HepG2 (cell line): ENCODE data around the gene NHP2. TPM values are rescaled to one million over a fixed set of nuclear protein-coding genes. Genes with fewer than 3 reads are reported as not detected.

Source experiments
- ATAC-seq: fragments of 200-7000 bp; cut with Tn5 transposase; 3 replicates; pipeline ENCODE4 v1.9.1; 2020; ENCODE audit warnings: mild to moderate bottlenecking, moderate library complexity
- BruUV-seq: library from RNA; stranded (reverse); fragments of 400-500 nt; replicated peaks from 2 replicates; lab custom pipeline; 2021; lab: Mats Ljungman, UMichigan
- CTCF ChIA-PET: fragments of 300-600 bp; formaldehyde crosslinking; extraction: SDS; loops from one replicate; lab custom pipeline; 2021; ENCODE audit warnings: low total read pairs, inconsistent platforms, low intra/inter-chr PET ratio; lab: Yijun Ruan, JAX
- POLR2A ChIA-PET: fragments of 350-600 bp; sonication (Branson Sonifier 250); formaldehyde crosslinking; loops from one replicate; lab custom pipeline; 2020; ENCODE audit warnings: antibody characterized with exemption, inconsistent platforms; lab: Yijun Ruan, JAX
- DNase-seq: peaks from one replicate; pipeline ENCODE4 v3.0.0-alpha.2; 2015; ENCODE audit warnings: low spot score
- FAIRE-seq: peaks from 3 replicates; lab custom pipeline; 2011; peaks lifted over from hg19 to GRCh38; lab: Jason Lieb, UNC
- H2AFZ ChIP-seq: one replicate; pipeline ENCODE4 v1.6.1; 2011; ENCODE audit warnings: low read length, inconsistent platforms
- H3K27ac ChIP-seq: fragments of 300-600 bp; 3 replicates; pipeline ENCODE4 v1.8.0; 2011; ENCODE audit warnings: mixed run types, mild to moderate bottlenecking, mixed read lengths, low read length, inconsistent platforms; ENCODE audit not compliant: insufficient read depth; ENCODE audit errors: extremely low read length
- H3K27me3 ChIP-seq, 2 experiments: fragments of 200-600 bp in 1 of 2; 2 replicates in 1 of 2; 3 replicates in 1 of 2; pipeline versions ENCODE4 v1.6.0 to v1.8.0; 2011; ENCODE audit warnings: low read length in 2 of 2, mild to moderate bottlenecking in 2 of 2, moderate library complexity in 2 of 2, inconsistent platforms in 1 of 2; ENCODE audit not compliant: insufficient read depth in 2 of 2, control insufficient read depth in 1 of 2
- H3K36me3 ChIP-seq, 2 experiments: fragments of 200-600 bp in 1 of 2; replicated peaks in 1 of 2; 2 replicates in 1 of 2; 3 replicates in 1 of 2; pipeline versions ENCODE4 v1.5.1 to v1.8.0; 2011; ENCODE audit warnings: low read length in 2 of 2, inconsistent platforms in 1 of 2; ENCODE audit not compliant: insufficient read depth in 2 of 2, control insufficient read depth in 1 of 2
- H3K4me1 ChIP-seq: 2 replicates; pipeline ENCODE4 v1.5.1; 2012; ENCODE audit warnings: low read length, inconsistent platforms; ENCODE audit not compliant: insufficient read depth
- H3K4me2 ChIP-seq: 2 replicates; pipeline ENCODE4 v1.6.0; 2011; ENCODE audit warnings: low read depth, low read length, inconsistent platforms
- H3K4me3 ChIP-seq, 3 experiments: fragments of 200-600 bp in 1 of 3; sonication (generic), shearing (Covaris generic) in 1 of 3; replicated peaks in 1 of 3; 2 replicates each; pipeline ENCODE4 v1.5.1; 2011 to 2016; ENCODE audit warnings: low read length in 3 of 3, inconsistent platforms in 2 of 3, low read depth in 2 of 3, mild to moderate bottlenecking in 2 of 3, control low read depth in 1 of 3, mixed read lengths in 1 of 3; ENCODE audit not compliant: insufficient read depth in 1 of 3
- H3K79me2 ChIP-seq: one replicate; pipeline ENCODE4 v1.6.1; 2011; ENCODE audit warnings: low read length, inconsistent platforms; ENCODE audit not compliant: insufficient read depth
- H3K9ac ChIP-seq: 2 replicates; pipeline ENCODE4 v1.6.0; 2011; ENCODE audit warnings: mild to moderate bottlenecking, low read depth, low read length, inconsistent platforms; ENCODE audit not compliant: insufficient read depth
- H3K9me3 ChIP-seq: 2 replicates; pipeline ENCODE4 v1.5.1; 2012; ENCODE audit warnings: mild to moderate bottlenecking, low read length
- H4K20me1 ChIP-seq: 2 replicates; pipeline ENCODE4 v1.6.0; 2011; ENCODE audit warnings: inconsistent platforms, mild to moderate bottlenecking, low read length, moderate library complexity; ENCODE audit not compliant: insufficient read depth
- CREM ChIP-seq, 2 experiments: sonication (generic) in 1 of 2; formaldehyde crosslinking in 1 of 2; IDR thresholded peaks; 2 replicates each; pipeline versions ENCODE4 v1.4.0 to v1.6.1; 2016 to 2020; ENCODE audit warnings: antibody characterized with exemption in 1 of 2, mild to moderate bottlenecking in 1 of 2, missing genetic modification reagents in 1 of 2
- HNRNPH1 ChIP-seq: fragments of 200-400 bp; formaldehyde crosslinking; optimal IDR thresholded peaks from 2 replicates; pipeline ENCODE3; 2017; ENCODE audit warnings: mild to moderate bottlenecking, low read depth, low read length
- MAZ ChIP-seq, 2 experiments: sonication (generic) in 1 of 2; formaldehyde crosslinking in 1 of 2; IDR thresholded peaks; 2 replicates each; pipeline versions ENCODE4 v1.5.0 to v1.6.1; 2012 to 2020; ENCODE audit warnings: low read depth in 2 of 2, mild to moderate bottlenecking in 2 of 2, borderline replicate concordance in 1 of 2, improper control_type of control experiment in 1 of 2, low read length in 1 of 2, missing genetic modification reagents in 1 of 2, moderate library complexity in 1 of 2
- MTA3 ChIP-seq: sonication (generic); formaldehyde crosslinking; IDR thresholded peaks from 2 replicates; pipeline ENCODE4 v1.4.0; 2020; ENCODE audit warnings: missing genetic modification reagents
- NCOA5 ChIP-seq: sonication (generic); formaldehyde crosslinking; IDR thresholded peaks from 2 replicates; pipeline ENCODE4 v1.4.0; 2020; ENCODE audit warnings: missing genetic modification reagents
- PCBP1 ChIP-seq: fragments of 200-400 bp; formaldehyde crosslinking; IDR thresholded peaks from 2 replicates; pipeline ENCODE4 v1.6.1; 2017; ENCODE audit warnings: mild to moderate bottlenecking, low read depth, low read length, borderline replicate concordance
- PITX1 ChIP-seq: sonication (generic); formaldehyde crosslinking; IDR thresholded peaks from 2 replicates; pipeline ENCODE4 v1.5.1; 2020; ENCODE audit warnings: mild to moderate bottlenecking, missing genetic modification reagents
- ZNF292 ChIP-seq: sonication (generic); formaldehyde crosslinking; IDR thresholded peaks from 2 replicates; pipeline ENCODE4 v1.8.1; 2022; ENCODE audit warnings: mild to moderate bottlenecking, low read depth, missing genetic modification reagents, borderline replicate concordance
- ZNF441 ChIP-seq: sonication (generic); formaldehyde crosslinking; IDR thresholded peaks from 2 replicates; pipeline ENCODE4 v1.7.0; 2021; ENCODE audit warnings: missing genetic modification reagents, borderline replicate concordance
- ZNF607 ChIP-seq: sonication (generic); formaldehyde crosslinking; IDR thresholded peaks from 2 replicates; pipeline ENCODE4 v1.5.1; 2020; ENCODE audit warnings: missing genetic modification reagents, mild to moderate bottlenecking, borderline replicate concordance
- ZNF879 ChIP-seq: sonication (generic); formaldehyde crosslinking; IDR thresholded peaks from 2 replicates; pipeline ENCODE4 v1.8.1; 2023; ENCODE audit warnings: missing genetic modification reagents
- WGBS: methylation state at CpG from one replicate; pipeline ENCODE4 v1.1.6; 2017; ENCODE audit warnings: low lambda C conversion rate; 5-methylcytosine and 5-hydroxymethylcytosine counted together
- in situ Hi-C: cut with HindIII; loops from 2 replicates; pipeline ENCODE4 v1.10.0; 2017; ENCODE audit warnings: low pct_unique_long_range_greater_than_20kb; ENCODE audit not compliant: extremely low pct_ligation_motif_present
- intact Hi-C: fragments of 100-400 bp; cut with micrococcal nuclease; formaldehyde crosslinking; loops from one replicate; pipeline ENCODE4 v1.10.0; 2022; ENCODE audit not compliant: unreplicated experiment
- polyA plus RNA-seq, 8 experiments: library from polyadenylated mRNA; depleted of rRNA in 3 of 8; stranded (reverse) in 7 of 8; unstranded in 1 of 8; fragments of >200 nt; fragmentation: Illumina TruSeq in 4 of 8; extraction: Trizol in 4 of 8; gene quantifications; 2 replicates each; pipeline versions ENCODE4 v1.2.1 to v1.2.3, GENCODE V29; 2011 to 2016; ENCODE audit warnings: low read depth in 4 of 8, missing spikeins in 1 of 8, mixed read lengths in 1 of 8; ENCODE audit not compliant: insufficient read depth in 1 of 8
- total RNA-seq, 5 experiments: library from RNA; depleted of rRNA; stranded (reverse); fragments of >200 nt; fragmentation: Illumina TruSeq; extraction: Trizol; gene quantifications; 2 replicates each; pipeline ENCODE4 v1.2.3, GENCODE V29; 2016; ENCODE audit warnings: low read depth in 1 of 5
- TF ChIP-seq, protein P1 (sequence below): sonication (generic); formaldehyde crosslinking; IDR thresholded peaks from 2 replicates; pipeline ENCODE4 v1.9.0; 2021; ENCODE audit warnings: missing genetic modification reagents, borderline replicate concordance
- TF ChIP-seq, protein P2 (sequence below): sonication (generic); formaldehyde crosslinking; IDR thresholded peaks from 2 replicates; pipeline ENCODE4 v1.5.1; 2020; ENCODE audit warnings: mild to moderate bottlenecking, missing genetic modification reagents, borderline replicate concordance
- TF ChIP-seq, protein P3 (sequence below): sonication (generic); formaldehyde crosslinking; IDR thresholded peaks from 2 replicates; pipeline ENCODE4 v1.4.0; 2020; ENCODE audit warnings: mild to moderate bottlenecking, missing genetic modification reagents

NHP2 gene
- total and polyA plus RNA-seq, 2 of the 13 experiments (the other 11 are each of a cell fraction or from before 2014, with no cell fraction given): 56.2 to 96.1 TPM

DNA sequence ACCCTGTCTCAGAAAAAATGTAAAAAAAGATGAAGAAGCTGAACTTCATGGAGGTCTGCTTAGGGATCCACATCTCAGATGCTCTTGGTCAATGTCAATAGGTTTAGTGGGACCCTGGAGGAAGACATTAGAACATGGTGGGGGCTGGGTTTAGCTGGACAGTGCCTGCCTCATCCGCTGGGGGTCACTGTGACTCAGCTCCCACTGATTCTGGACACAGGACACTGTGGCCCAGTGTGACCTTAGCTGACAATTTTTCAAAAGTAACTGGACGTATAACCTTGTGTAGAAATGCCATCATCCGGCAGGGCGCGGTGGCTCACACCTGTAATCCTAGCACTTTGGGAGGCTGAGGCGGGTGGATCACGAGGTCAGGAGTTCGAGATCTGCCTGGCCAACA, 43.3 kb upstream of the NHP2 start (continued):
- TF ChIP-seq, protein P1, sequence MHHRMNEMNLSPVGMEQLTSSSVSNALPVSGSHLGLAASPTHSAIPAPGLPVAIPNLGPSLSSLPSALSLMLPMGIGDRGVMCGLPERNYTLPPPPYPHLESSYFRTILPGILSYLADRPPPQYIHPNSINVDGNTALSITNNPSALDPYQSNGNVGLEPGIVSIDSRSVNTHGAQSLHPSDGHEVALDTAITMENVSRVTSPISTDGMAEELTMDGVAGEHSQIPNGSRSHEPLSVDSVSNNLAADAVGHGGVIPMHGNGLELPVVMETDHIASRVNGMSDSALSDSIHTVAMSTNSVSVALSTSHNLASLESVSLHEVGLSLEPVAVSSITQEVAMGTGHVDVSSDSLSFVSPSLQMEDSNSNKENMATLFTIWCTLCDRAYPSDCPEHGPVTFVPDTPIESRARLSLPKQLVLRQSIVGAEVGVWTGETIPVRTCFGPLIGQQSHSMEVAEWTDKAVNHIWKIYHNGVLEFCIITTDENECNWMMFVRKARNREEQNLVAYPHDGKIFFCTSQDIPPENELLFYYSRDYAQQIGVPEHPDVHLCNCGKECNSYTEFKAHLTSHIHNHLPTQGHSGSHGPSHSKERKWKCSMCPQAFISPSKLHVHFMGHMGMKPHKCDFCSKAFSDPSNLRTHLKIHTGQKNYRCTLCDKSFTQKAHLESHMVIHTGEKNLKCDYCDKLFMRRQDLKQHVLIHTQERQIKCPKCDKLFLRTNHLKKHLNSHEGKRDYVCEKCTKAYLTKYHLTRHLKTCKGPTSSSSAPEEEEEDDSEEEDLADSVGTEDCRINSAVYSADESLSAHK (CRISPR knock-in tag): no peak
- TF ChIP-seq CREM (IDR thresholded peaks at IDR 0.05): no peak
- TF ChIP-seq CREM (CRISPR knock-in tag; IDR thresholded peaks at IDR 0.05): no peak
- TF ChIP-seq ZNF292 (CRISPR knock-in tag): no peak
- no peak for TF ChIP-seq PITX1 (CRISPR knock-in tag)

DNA sequence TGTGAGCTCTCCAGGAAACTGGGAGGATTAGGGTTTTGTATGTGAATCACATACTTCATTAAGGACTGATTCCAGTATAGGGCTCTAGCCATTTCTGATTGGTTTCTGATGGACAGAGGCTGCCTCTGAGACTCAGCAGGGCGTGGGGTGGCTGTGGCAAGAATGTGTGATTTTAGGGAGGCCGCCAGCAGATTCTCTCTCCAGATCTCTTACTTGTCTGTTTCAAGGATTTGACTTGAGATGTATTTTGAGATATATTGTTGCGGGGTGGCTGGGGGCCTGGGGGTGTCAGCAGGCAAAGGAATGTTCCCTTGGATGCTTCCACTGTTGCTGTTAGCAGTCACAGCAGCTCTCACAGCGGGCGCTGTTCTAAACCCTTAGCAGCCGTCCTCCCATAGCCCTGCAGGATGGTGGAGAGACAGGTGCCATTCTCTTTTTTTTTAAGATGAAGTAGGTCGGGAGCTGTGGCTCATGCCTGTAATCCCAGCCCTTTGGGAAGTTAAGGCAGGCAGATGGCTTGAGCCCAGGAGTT, 42.7 kb upstream of the NHP2 start:
- WGBS: 63% methylated on average over 7 of the region's 7 CpGs
- in situ Hi-C loops (no loop called here), intact Hi-C loops (no loop called here)
- peaks cover 12% of the 10 kb centered on the region for H3K4me1 ChIP-seq
- DNase-seq: no peak
- H3K9me3 ChIP-seq: no peaks in the 10 kb centered on the region
- BruUV-seq: no TSS peak
- no peaks in the 10 kb centered on the region for H3K79me2 ChIP-seq
- ChIA-PET CTCF (no interaction called here), POLR2A (interaction anchor here (0.9 to 2.1 kb wide), 2 partner anchors 8 to 55 kb away, joined by 3 to 13 read pairs; partner anchors contain the start of gene HNRNPAB)
- H3K4me3 ChIP-seq: no peak overlapping the region
- H3K4me2 ChIP-seq: no peak overlapping the region
- no peak for ATAC-seq
- H2AFZ ChIP-seq: no peak overlapping the region
- H4K20me1 ChIP-seq: no peaks in the 10 kb centered on the region
- H3K36me3 ChIP-seq: no peaks in the 10 kb centered on the region
- FAIRE-seq: no peak
- H3K27me3 ChIP-seq: peaks cover 0 to 29% of the 10 kb centered on the region in 2 experiments; a peak in 3 of 5 replicates
- H3K9ac ChIP-seq: no peak overlapping the region
- no peak overlapping the region for H3K27ac ChIP-seq
- no peak for TF ChIP-seq MTA3
- TF ChIP-seq, protein P2, sequence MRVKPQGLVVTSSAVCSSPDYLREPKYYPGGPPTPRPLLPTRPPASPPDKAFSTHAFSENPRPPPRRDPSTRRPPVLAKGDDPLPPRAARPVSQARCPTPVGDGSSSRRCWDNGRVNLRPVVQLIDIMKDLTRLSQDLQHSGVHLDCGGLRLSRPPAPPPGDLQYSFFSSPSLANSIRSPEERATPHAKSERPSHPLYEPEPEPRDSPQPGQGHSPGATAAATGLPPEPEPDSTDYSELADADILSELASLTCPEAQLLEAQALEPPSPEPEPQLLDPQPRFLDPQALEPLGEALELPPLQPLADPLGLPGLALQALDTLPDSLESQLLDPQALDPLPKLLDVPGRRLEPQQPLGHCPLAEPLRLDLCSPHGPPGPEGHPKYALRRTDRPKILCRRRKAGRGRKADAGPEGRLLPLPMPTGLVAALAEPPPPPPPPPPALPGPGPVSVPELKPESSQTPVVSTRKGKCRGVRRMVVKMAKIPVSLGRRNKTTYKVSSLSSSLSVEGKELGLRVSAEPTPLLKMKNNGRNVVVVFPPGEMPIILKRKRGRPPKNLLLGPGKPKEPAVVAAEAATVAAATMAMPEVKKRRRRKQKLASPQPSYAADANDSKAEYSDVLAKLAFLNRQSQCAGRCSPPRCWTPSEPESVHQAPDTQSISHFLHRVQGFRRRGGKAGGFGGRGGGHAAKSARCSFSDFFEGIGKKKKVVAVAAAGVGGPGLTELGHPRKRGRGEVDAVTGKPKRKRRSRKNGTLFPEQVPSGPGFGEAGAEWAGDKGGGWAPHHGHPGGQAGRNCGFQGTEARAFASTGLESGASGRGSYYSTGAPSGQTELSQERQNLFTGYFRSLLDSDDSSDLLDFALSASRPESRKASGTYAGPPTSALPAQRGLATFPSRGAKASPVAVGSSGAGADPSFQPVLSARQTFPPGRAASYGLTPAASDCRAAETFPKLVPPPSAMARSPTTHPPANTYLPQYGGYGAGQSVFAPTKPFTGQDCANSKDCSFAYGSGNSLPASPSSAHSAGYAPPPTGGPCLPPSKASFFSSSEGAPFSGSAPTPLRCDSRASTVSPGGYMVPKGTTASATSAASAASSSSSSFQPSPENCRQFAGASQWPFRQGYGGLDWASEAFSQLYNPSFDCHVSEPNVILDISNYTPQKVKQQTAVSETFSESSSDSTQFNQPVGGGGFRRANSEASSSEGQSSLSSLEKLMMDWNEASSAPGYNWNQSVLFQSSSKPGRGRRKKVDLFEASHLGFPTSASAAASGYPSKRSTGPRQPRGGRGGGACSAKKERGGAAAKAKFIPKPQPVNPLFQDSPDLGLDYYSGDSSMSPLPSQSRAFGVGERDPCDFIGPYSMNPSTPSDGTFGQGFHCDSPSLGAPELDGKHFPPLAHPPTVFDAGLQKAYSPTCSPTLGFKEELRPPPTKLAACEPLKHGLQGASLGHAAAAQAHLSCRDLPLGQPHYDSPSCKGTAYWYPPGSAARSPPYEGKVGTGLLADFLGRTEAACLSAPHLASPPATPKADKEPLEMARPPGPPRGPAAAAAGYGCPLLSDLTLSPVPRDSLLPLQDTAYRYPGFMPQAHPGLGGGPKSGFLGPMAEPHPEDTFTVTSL (CRISPR knock-in tag): no peak
- TF ChIP-seq PCBP1: no peak
- TF ChIP-seq ZNF607 (CRISPR knock-in tag): no peak
- TF ChIP-seq MAZ (IDR thresholded peaks at IDR 0.05; ENCODE audit: borderline replicate concordance, low read depth, low read length): no peak
- TF ChIP-seq MAZ (CRISPR knock-in tag; IDR thresholded peaks at IDR 0.05; ENCODE audit: low read depth): no peak
- TF ChIP-seq, protein P3, sequence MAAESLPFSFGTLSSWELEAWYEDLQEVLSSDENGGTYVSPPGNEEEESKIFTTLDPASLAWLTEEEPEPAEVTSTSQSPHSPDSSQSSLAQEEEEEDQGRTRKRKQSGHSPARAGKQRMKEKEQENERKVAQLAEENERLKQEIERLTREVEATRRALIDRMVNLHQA (CRISPR knock-in tag): no peak
- TF ChIP-seq NCOA5: no peak
- no peak for TF ChIP-seq HNRNPH1
- TF ChIP-seq ZNF879: no peak
- TF ChIP-seq ZNF441: no peak
